Sigmoid colon (tissue), 4 donors: Measurements from ENCODE around the gene HOXA5.

Experiments
- CTCF ChIP-seq, 4 experiments: fragments of 450-650 bp in 3 of 4; fragments of 200-600 bp in 1 of 4; IDR thresholded peaks; one replicate each; pipeline ENCODE4 v1.5.1; 2016 to 2019; ENCODE audit warnings: antibody characterized with exemption in 4 of 4, mild to moderate bottlenecking in 3 of 4, moderate library complexity in 2 of 4
- EP300 ChIP-seq, 4 donors: sonication (generic); formaldehyde crosslinking; IDR thresholded peaks; one replicate each; pipeline ENCODE4 v1.6.1; 2017; ENCODE audit warnings: antibody characterized with exemption in 4 of 4

GRCh38 chr7:27170426-27171324 is 27.2 kb upstream of the HOXA5 start:
- TF ChIP-seq CTCF (IDR thresholded peaks at IDR 0.05) = no peak
- no peak for TF ChIP-seq EP300 (IDR thresholded peaks at IDR 0.05)
